GM23338 (cell line): Measurements from ENCODE around the gene ACTL6A. TPM values are rescaled to one million over a fixed set of nuclear protein-coding genes. Genes with fewer than 3 reads are reported as not detected.

Source experiments
- polyA plus RNA-seq: library from polyadenylated mRNA; unstranded; fragments of >200 nt; fragmentation: Nextera tagmentation; extraction: Ambion mirVana; gene quantifications from 2 replicates; pipeline ENCODE4 v1.2.1, GENCODE V29; 2016
- small RNA-seq: library from RNA; depleted of rRNA; stranded (forward); fragments of <200 nt; gene quantifications from one replicate; pipeline ENCODE3, GENCODE V24; 2014; ENCODE audit warnings: low replicate concordance
- total RNA-seq: library from RNA; depleted of rRNA; stranded (reverse); fragments of >200 nt; shearing (Covaris generic); gene quantifications from 2 replicates; pipeline ENCODE4 v1.2.3, GENCODE V29; 2014; rRNA removed

The ACTL6A gene
- total and polyA plus RNA-seq, 2 experiments from 2014 or later: 117 to 125 TPM

Small RNA genes within 50 kb of the gene (small RNA-seq; reads per million reads assigned to genes)
- gene AC090425.1 (not detected), gene RF01210 (not detected)

Other genes with a start within 250 kb of the ACTL6A start
- 58.3 and 62.8 TPM in 2 replicates for gene ZNF639, start 239.9 kb upstream of the ACTL6A start, total RNA-seq
- 30.0 and 33.6 TPM in 2 replicates for gene ZNF639, start 239.9 kb upstream of the ACTL6A start, polyA plus RNA-seq
- gene MFN1, start 215.2 kb upstream of the ACTL6A start, total RNA-seq: 31.4 and 36.2 TPM in 2 replicates
- gene MFN1, start 215.2 kb upstream of the ACTL6A start, polyA plus RNA-seq: 12.6 and 16.1 TPM in 2 replicates
- gene GNB4, start 111.5 kb upstream of the ACTL6A start, total RNA-seq: 28.4 and 29.6 TPM in 2 replicates
- 8.5 and 11.3 TPM in 2 replicates for gene GNB4, start 111.5 kb upstream of the ACTL6A start, polyA plus RNA-seq
- 45.5 and 46.7 TPM in 2 replicates for gene MRPL47, start 41.7 kb downstream of the ACTL6A start, total RNA-seq
- gene MRPL47, start 41.7 kb downstream of the ACTL6A start, polyA plus RNA-seq: 212 and 229 TPM in 2 replicates
- 65.4 and 74.9 TPM in 2 replicates for gene NDUFB5, start 41.9 kb downstream of the ACTL6A start, total RNA-seq
- 101 and 113 TPM in 2 replicates for gene NDUFB5, start 41.9 kb downstream of the ACTL6A start, polyA plus RNA-seq
- gene USP13, start 90.1 kb downstream of the ACTL6A start, total RNA-seq: 13.2 and 22.7 TPM in 2 replicates
- 8.9 and 9.6 TPM in 2 replicates for gene USP13, start 90.1 kb downstream of the ACTL6A start, polyA plus RNA-seq